Activated naive CD4-positive, alpha-beta T cell treated with anti-CD3 and anti-CD28 coated beads, Interleukin-2, amount 50 U/mL, for 16 hours (primary cell): ENCODE data around the gene DAB2IP.

ENCODE experiments used
- DNase-seq: peaks from one replicate; pipeline ENCODE4 v3.0.0-alpha.2; 2020

Gene DAB2IP

DNA sequence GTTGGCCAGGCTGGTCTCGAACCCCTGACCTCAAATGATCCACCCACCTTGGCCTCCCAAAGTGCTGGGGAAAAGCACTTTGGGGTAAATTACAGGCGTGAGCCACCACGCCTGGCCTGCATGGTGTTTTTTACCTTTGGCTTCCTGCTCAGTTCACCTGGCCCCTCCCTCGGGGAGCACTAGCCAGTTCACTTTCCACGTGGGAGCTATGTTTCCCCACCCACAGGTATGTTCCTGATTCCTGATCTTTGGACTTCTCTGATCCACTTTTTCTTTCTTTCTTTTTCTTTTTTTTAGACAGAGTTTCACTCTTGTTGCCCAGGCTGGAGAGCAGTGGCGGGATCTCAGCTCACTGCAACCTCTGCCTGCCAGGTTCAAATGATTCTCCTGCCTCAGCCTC lies 15.8 kb downstream of the DAB2IP start:
- no peak for DNase-seq

DNA sequence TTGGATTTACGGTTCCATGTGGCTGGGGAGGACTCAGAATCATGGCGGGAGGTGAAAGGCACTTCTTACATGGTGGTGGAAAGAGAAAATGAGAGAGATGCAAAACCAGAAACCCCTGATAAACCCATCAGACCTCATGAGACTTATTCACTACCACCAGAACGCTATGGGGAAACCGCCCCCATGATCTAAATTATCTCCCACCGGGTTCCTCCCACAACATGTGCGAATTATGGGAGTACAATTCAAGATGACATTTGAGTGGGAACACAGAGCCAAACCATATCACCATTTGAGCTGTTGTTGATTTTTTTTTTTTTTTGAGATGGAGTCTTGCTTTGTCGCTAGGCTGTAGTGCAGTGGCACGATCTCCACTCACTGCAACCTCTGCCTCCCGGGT lies 16.5 kb downstream of the DAB2IP start:
- no peak for DNase-seq

DNA sequence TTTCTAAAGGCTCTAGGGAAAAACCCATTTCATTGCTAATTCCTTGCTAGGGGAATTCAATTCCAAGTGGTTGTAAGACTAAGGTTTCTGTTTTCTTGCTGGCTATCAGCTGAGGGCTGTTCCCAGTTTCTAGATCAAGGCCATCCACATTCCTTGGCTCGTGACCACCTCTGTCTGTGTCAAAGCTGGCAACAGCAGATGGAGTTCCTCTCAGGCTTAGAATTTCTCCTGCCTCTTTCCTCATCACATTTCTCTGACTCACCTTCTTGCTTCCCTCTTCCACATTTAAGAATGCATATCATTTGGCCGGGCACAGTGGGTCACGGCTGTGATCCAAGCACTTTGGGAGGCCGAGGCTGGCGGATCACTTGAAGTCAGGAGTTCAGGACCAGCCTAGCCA lies 19.0 kb downstream of the DAB2IP start:
- DNase-seq, result no peak

DNA sequence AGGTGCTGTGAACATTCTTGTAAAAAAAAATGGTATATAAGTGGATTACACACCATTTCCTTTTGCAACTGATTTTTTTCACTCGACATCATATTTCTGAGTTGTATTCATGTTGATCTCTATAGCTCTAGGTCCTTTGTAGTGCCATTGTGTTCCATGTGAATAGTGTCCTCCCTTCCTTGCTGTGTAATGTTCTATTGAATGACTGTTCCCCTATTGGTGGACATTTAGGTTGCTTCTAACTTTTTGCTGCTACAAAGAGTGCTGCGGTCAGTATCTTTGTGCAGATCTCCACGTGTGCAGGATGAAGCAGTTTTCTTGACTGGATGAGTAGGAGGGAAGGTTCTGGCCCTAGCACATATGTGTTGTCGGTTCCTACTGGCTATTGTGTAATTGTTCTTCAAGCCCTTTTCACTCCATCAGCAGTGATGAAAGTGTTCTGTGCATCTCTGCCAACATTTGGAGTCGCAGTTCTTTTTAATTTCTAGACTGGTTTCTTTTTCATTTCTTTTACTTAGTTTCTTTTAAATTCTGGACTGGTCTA lies 20.2 kb downstream of the DAB2IP start:
- DNase-seq, result no peak

DNA sequence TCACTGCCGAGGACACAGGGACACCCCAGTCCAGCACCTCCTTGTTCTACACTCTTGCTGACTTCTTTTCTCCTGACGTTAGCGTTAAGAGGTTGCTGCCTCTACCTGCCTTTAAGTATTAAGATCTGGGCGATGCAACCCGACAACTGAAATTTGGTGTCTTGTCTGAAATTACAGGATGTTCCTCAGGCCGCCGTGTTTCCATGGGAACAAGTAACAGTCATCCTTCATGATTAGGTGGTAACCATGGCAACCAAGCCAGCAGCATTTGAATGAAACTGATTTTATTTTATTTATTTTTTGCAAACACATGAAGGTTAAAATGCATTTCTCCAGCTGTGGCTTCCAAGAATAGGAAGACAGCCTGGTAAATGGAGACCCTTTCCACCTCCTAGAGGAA lies 20.8 kb downstream of the DAB2IP start:
- no peak for DNase-seq

DNA sequence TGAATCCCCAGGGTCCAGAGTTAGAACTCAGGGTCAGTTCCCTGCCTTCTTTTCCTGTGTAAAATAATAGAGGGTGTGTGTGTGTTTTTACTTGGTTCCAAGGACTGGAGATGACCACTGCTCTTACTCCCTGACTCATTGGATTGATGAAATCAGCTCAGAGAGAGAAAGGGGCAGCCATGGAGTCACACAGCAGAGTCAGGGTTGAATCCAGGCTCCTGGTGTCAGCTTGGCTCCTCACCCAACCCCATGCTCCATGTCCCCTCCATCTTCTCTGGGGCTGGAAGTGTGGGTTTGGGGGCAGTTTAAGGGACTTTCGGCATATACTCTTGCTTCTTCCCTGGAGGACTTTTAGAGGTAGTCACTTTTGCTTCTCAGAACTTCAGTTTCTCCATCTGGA lies 21.6 kb downstream of the DAB2IP start:
- no peak for DNase-seq

DNA sequence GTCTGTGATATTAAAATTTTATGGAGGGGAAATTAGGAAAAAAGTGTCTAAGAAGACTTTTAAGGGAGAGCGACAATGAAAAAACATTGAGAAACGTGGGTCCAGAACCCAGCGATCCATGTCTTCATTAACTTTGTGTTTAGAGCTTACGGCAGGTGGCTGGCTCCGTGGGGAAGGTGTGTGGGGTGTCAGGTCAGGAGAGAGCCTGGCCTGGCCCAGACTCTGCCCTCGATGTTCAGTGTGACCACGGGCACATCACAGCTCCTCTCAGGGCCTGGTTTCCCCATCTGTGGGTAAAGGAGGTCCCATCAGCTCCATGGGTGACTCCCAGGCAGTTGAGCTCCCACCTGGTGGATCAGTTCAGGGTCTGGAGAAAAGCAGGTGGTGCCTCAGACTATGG lies 22.1 kb downstream of the DAB2IP start:
- no peak for DNase-seq

DNA sequence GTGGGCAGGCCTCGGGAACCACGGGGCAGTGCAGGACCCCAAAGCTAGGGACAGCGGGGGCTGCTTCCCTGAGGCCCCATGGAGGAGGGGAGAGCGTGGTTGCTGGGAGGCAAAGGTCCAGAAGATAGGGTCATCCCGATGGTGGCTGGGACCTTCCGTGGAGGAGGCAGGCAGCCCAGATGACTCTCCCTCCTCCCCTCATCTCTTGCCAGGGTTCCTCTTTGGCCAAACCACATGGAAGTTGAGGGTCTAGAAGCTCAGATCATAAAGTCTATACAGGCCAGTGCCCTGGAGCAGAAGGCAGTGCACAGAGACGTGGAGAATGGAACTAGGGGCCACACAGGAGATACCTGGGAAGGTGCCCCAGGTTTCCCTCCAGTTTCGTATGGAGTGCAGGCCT lies 22.6 kb downstream of the DAB2IP start:
- DNase-seq, result no peak

DNA sequence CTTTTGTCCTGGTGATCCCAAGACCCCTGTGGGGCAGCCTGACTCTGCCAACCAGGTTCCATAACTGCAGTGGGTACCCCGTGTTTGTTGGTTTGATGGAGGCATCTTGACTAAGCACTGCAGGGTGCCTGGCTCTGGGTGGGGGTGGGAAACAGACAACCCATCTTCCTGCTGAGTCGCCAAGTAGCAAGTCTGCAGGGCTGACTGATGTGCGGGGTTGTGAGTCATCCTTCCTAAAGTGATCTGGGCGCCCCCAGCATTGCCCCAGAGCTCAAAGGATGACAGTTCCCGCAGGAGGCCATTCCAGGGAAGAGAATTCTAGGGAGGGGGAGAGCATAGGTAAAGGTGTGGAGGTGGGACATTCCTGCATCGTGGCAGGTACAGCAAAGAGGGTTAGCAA lies 23.5 kb downstream of the DAB2IP start:
- DNase-seq, result no peak

DNA sequence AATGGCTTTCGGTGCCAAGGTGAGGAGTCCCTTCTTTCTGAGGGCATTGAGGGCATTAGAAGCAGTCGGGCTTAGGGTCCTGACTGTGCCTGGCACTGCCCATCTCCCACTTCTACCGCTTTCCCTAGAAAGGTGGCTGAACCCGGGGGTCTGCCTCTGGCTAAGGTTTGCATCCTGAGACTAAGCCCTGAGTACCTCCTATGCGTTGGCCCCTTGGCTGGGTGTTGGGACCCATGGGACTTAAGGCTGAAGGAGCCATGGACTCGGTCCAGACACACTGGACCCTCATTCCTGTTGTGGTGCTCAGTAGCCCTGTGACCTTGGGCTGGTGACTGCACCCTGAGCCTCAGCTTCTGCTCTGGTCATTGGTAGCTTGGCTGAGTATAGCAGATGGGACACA lies 23.9 kb downstream of the DAB2IP start:
- no peak for DNase-seq

DNA sequence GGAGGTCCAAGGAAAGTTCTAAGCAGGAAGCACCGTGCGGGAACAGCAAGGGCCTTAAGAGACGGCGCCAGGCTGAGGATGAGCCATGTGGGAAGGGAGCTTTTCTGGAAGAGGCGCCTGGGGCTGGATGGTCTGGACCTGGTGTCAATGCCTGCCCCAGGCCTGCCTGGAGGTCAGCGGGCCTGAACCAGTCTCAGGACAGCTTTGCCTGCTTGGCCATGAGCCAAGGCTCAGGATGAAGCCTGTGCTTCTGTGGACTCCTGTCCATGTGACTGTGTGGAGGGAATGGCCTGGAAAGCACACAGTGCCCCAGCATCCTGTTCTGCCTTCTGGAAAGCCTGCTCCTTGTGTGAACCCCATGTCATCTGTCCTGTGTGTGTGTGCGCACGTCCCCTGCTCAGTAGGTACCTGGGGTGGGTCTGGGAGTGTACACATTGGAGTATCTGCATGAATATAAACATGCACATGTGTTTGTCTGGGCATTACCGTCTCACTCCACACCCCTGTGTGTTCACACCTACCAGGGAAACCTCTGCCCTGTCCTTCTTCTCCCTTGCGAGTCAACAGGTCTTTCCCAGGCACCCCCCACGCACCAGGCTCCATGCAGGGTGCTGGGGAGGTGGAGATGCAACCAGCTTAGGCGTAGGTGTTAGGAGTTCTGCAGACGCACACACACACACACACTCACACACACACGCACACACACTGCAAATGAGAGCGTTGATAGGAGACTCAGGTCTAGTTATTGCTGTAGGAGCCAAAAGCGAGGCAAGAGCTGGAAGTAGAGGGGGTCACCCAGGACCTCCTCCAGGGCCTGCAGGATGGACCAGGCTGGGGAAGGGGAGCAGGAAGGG lies 24.8 kb downstream of the DAB2IP start:
- DNase-seq, result no peak

DNA sequence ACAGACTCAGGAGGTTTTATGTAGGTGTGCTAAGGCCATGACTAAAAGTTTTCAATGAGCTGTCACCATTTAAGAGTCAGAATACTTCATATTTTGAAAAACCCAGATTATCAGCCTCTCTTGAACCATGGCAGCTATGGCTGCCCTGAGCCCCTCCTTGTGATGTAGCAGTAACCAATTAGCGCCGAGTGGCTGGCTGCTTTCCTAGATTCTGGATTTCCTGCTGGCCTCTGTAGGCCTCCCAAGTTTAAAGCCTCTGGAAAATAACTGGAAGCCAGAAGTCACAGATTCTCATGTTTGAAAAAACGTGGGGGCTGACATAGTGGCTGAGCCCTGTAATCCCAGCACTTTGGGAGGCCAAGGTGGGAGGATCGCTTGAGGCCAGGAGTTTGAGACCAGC lies 25.5 kb downstream of the DAB2IP start:
- DNase-seq, result no peak

DNA sequence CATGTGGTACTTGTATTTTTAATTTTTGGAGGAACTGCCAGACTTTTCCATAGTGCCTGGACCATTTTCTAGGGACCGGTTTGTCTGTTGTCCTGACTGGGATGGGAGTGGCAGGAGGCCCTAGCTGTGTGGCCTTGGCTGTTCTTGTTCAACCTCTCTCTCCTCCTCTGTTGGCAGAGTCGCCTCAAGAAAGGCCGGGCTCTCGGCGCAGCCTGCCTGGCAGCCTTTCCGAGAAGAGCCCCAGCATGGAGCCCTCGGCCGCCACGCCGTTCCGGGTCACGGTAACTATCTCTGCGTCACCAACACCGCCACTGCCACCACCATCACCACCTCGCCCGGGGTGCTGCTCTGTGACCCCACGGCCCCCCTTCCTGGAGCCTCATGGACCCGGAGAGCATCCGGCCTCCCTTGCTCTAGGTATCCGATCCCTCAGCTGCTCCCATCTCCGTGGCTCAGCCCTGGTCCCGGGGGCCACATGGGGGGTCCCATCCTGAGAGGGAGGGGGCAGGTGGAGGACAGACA lies 27.1 kb downstream of the DAB2IP start:
- no peak for DNase-seq

DNA sequence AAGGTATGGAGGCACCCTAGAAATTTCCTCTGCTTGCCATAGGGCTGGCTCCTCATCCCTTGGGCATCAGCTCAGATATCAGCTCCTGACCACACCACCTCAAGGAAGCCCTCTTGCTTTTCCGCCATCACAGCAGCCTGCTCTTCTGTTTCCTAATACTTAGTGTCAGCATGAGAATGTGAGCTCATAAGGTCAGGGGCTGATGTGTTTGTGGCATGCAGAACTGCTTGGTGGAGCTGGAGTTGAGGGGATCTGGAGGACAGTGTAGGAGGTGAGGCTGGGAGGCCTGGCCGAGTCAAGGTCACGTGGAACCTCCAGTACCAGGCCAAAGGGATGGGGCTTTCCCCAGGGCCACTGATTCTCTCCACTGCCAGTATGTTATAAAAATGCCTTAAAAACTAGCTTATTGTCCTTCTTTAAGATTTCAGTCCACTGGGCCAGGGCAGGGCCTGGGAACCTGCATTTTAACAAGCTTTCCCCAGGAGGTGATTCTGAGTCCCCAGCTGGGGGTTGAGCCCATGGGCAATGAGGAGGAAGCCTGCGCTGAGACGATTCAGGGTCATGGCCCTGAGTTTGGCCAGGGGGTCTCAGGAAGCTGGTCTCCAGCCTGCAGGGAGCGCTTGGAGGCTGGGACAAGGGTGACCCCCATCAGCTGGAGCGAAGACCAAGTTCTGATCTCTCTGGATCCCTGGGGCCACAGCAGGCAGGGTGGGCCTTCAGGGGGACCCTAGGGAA lies 28.6 kb downstream of the DAB2IP start:
- no peak for DNase-seq

DNA sequence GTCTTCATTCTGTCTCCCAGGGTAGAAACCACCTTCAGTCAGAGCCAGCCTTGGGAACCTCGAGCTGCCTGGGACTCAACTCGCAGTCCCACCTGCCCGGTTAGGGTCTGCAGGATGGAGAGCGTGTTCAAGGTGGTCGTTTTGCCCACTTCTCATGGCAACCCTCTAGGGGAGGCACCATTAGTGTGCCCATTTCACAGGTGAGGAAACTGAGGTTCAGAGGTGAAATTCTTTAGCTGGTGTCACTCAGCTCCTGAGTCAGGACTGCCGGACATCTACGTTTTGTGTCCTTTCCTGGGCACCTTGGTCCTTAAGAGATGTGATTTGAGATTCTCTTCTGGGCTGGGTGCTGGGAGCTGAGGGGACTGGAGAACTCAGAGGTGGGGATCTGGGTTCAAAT lies 30.0 kb downstream of the DAB2IP start:
- no peak for DNase-seq

DNA sequence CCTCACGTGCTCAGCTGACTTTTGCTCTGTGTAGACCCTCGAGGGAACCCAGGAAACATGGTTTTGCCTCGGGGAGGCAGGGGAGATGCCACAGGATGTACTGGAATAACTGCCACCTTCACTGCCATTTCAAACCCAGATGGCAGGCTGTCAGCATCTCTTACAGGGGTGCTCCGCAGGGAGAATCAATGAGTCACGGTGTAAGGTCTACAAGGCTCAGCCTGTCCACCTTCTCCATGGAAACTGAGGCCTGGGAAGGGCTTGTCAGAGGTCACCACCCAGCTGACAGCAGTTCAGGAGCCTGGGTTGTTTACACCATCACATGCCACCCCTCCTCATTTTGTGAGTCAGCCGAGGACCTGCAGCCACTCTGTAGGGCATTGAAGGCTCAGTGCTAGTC lies 30.8 kb downstream of the DAB2IP start:
- DNase-seq, result no peak

DNA sequence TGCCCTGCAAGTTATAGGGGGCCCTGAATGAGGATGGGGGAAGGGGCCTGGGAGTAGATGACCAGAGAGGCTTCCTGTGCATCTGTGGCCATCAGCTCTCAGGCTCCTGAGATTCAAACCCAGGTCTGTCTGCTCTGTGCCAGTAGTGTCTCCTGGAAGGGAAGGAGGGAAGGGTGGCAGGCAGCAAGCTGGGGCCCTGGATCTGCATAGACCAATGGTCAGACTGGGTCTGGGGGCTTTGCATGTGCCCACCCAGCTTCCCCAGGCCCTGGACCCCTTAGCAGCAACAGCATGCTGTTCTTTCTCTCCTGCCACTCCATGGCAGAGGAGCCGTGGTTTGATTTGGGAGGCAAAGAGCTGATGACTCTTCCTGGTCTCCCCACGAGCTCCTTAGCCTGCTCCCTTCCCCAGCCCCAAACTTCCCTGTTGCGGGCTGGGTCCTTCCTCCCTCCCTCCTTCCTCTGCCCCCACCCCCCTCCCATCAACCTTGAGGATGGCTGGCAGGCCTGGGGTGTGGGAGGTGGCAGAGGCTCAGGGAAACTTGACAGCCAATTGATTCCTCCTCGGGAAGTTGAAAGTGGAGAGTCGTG lies 31.6 kb downstream of the DAB2IP start:
- no peak for DNase-seq

DNA sequence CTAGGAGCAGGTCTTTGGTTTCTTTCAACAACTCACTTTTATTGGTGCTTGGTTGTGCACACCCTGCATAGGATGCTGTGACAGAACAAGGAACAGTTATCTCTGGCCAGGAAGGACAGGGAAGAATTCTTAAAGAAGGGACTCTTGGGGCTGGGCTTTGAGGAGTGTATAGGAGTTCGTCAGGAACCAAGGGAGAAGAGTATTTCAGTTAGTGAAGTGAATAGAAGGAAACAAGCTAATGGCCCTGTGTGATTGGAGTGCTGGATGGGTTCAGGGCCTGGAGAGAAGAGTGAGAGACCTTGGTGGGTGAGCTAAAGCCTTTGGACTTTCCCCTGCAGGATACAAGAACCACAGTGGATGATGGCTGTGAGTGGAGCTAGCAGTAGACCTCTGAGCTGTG lies 32.2 kb downstream of the DAB2IP start:
- no peak for DNase-seq

DNA sequence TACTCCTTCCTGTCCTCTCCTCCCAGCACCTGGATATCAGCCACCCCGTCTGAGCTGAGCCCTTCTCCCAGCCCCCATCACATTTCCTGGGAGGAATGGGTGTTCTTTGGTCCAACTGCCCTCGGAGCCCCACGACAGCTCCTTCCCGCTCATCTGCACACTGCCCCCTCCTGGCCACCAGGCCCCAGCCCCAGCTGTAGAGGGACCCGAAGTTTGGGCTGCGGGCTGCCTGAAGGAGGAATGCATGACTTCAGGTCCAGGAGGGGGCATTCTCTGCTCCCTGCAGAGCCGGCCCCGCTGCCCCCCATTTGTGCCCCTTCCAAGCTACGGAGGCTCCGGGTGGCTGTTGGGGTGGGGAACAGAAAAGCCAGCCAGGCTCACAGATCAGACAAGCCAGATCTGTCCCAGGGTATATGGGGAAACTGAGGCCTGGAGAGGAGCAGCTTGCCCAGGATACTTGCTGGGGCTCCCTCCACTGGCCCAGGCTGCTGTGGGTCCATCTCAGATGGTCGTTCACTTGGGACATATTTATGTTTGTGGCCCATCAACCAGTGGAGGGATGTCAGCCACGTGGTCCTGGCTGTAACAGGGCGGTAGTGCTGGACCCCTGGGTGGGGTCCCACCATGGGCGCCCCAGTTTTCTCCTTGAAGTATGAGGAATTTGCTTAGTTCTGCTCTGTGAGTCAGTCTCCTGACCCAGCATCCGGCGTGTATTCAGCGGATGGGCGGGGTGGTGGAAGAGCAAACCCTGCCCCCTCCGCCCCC lies 33.1 kb downstream of the DAB2IP start:
- no peak for DNase-seq

DNA sequence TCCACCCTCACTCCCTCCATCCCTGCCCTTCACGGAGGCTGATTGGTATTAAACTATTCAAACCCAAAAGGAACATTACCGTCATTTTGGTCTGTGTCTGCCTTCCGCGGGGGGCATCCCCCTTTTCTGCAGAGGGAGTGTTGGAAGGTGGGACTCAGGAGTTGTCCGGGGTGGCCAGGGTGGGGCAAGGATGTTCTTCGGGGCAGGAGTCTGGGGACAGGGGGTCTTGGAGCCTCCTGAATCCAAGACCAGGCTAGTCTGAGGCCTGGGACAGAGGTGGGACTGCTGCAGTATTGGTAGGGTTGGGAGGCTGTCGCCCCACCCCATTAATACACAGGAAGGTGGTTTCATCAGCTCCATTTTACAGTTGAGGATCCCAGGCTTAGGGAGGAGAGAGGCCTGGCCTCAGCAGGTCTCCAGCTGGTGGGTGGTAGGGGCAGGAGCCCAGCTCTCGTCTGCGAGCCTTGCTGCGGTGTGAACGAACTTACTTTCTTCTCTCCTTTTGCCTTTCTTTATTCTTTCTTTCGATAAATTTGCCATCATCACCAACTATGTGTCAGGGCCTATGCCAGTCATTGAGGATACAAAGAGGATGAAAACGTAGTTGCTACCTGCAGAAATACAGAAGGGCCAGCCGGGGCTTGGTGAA lies 33.8 kb downstream of the DAB2IP start:
- no peak for DNase-seq

DNA sequence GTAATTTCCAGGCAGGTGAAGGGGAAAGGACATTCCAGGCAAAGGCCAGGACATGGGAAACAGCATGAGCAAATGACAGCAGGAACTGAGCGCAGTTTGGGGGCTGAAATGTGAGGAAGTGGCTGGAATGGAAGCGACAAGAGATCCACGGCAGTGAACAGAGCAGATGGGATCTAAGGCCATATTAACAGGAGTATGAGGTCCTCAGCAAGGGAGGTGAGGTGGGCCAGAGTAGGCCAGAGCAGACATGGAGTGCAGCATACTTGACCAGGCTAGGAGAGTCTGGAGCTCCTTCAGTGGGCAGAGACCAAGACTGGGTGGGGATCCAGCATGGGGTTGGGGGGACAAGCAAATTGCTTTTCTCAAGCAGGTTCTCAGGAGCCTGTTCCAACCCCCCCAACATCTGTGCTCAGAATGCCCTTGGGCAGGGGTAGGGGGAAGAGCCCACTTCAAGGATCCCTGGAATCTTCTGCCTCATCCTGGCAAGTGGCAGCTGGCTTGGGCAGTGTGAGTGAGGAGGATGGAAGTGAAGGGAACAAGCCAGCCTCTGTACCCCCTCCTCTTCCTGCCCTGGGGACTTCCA lies 34.5 kb downstream of the DAB2IP start:
- DNase-seq, result no peak
